ENCODE results near the gene HELZ. TPM values are rescaled to one million over a fixed set of nuclear protein-coding genes. Genes with fewer than 3 reads are reported as not detected.

HELZ gene
- total RNA-seq, 1 donor from 2014 or later = 86.6 TPM

GRCh38 chr17:67050471-67051154 lies 194.4 kb downstream of the HELZ start:
- Mint-ChIP-seq H3K4me3 (no peak overlapping the region), H3K9me3 (peaks cover 23% of the 10 kb centered on the region), H3K4me1 (no peaks in the 10 kb centered on the region), H3K27ac (no peak overlapping the region), H3K27me3 (ENCODE audit: low read depth) (peaks cover 3% of the 10 kb centered on the region), H3K36me3 (peaks cover 8% of the 10 kb centered on the region)
- DNase-seq (ENCODE audit: low spot score in 2 of 2, unreplicated experiment in 2 of 2) = no peak
- TF ChIP-seq, protein P1, sequence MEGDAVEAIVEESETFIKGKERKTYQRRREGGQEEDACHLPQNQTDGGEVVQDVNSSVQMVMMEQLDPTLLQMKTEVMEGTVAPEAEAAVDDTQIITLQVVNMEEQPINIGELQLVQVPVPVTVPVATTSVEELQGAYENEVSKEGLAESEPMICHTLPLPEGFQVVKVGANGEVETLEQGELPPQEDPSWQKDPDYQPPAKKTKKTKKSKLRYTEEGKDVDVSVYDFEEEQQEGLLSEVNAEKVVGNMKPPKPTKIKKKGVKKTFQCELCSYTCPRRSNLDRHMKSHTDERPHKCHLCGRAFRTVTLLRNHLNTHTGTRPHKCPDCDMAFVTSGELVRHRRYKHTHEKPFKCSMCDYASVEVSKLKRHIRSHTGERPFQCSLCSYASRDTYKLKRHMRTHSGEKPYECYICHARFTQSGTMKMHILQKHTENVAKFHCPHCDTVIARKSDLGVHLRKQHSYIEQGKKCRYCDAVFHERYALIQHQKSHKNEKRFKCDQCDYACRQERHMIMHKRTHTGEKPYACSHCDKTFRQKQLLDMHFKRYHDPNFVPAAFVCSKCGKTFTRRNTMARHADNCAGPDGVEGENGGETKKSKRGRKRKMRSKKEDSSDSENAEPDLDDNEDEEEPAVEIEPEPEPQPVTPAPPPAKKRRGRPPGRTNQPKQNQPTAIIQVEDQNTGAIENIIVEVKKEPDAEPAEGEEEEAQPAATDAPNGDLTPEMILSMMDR (IDR thresholded peaks at IDR 0.05; ENCODE audit: unreplicated experiment) = no peak

- peaks cover 8% of the 10 kb centered on the region for H3K36me3 Mint-ChIP-seq
Observed at GRCh38 chr17:67050066-67050465, 194.9 kb downstream of the HELZ start.

GRCh38 chr17:67049025-67049739 lies 195.8 kb downstream of the HELZ start:
- Mint-ChIP-seq H3K4me1 (no peaks in the 10 kb centered on the region), H3K36me3 (peaks cover 8% of the 10 kb centered on the region), H3K27me3 (ENCODE audit: low read depth) (peaks cover 3% of the 10 kb centered on the region), H3K4me3 (no peak overlapping the region), H3K9me3 (peaks cover 23% of the 10 kb centered on the region), H3K27ac (no peak overlapping the region)
- TF ChIP-seq, protein P1 (IDR thresholded peaks at IDR 0.05; ENCODE audit: unreplicated experiment) = no peak
- no peak for DNase-seq (ENCODE audit: low spot score in 2 of 2, unreplicated experiment in 2 of 2)

More at GRCh38 chr17:67050066-67050465, 194.9 kb downstream of the HELZ start:
- TF ChIP-seq, protein P1 (IDR thresholded peaks at IDR 0.05; ENCODE audit: unreplicated experiment) = no peak
- Mint-ChIP-seq H3K9me3 (peaks cover 23% of the 10 kb centered on the region), H3K27me3 (ENCODE audit: low read depth) (peaks cover 3% of the 10 kb centered on the region), H3K27ac (no peak overlapping the region), H3K4me3 (no peak overlapping the region), H3K4me1 (no peaks in the 10 kb centered on the region)
- DNase-seq (ENCODE audit: low spot score in 2 of 2, unreplicated experiment in 2 of 2) = no peak

- H3K4me1 Mint-ChIP-seq = no peaks in the 10 kb centered on the region
- TF ChIP-seq, protein P1 (IDR thresholded peaks at IDR 0.05; ENCODE audit: unreplicated experiment) = no peak
- H3K27ac Mint-ChIP-seq = no peak overlapping the region
- H3K27me3 Mint-ChIP-seq (ENCODE audit: low read depth) = peaks cover 3% of the 10 kb centered on the region
- H3K36me3 Mint-ChIP-seq = peaks cover 8% of the 10 kb centered on the region
- DNase-seq (ENCODE audit: low spot score in 2 of 2, unreplicated experiment in 2 of 2) = no peak
- peaks cover 23% of the 10 kb centered on the region for H3K9me3 Mint-ChIP-seq
- H3K4me3 Mint-ChIP-seq = no peak overlapping the region
Observed at GRCh38 chr17:67047382-67047781, 197.6 kb downstream of the HELZ start.

DNA sequence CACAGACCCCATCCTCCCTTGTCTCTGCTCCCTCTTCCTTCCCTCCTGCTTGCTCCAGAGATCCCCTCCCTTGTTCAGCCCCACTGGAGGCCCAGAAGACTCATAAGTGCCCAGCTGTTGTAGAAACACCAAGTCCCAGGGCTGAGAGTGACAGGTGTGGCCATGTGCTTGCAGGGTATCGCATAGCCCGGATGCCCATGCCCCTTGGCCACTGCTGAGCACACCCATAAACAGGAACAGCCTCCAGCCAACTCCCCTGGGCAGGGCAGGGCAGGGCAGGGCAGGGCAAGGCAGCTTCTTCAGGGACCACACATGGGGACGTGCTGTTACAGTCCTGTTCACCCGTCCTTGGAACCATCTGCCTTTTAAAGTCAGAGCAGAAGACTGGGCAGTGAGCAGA lies 198.6 kb downstream of the HELZ start:
- no peak overlapping the region for H3K27ac Mint-ChIP-seq
- peaks cover 3% of the 10 kb centered on the region for H3K27me3 Mint-ChIP-seq (ENCODE audit: low read depth)
- H3K4me1 Mint-ChIP-seq = no peaks in the 10 kb centered on the region
- peaks cover 8% of the 10 kb centered on the region for H3K36me3 Mint-ChIP-seq
- no peak for DNase-seq (ENCODE audit: low spot score in 2 of 2, unreplicated experiment in 2 of 2)
- H3K4me3 Mint-ChIP-seq = no peak overlapping the region
- H3K9me3 Mint-ChIP-seq = peaks cover 23% of the 10 kb centered on the region
- TF ChIP-seq, protein P1 (IDR thresholded peaks at IDR 0.05; ENCODE audit: unreplicated experiment) = no peak
